Measurements from ENCODE around the gene SAXO2. TPM values are rescaled to one million over a fixed set of nuclear protein-coding genes. Genes with fewer than 3 reads are reported as not detected.
"Not testable (repeated sequence)": the region's sequence is repeated elsewhere in the genome, so short reads cannot be mapped to it uniquely, and the experiment has no call there.

The SAXO2 gene
- total RNA-seq, 1 experiment from 2014 or later = 2.5 TPM

DNA sequence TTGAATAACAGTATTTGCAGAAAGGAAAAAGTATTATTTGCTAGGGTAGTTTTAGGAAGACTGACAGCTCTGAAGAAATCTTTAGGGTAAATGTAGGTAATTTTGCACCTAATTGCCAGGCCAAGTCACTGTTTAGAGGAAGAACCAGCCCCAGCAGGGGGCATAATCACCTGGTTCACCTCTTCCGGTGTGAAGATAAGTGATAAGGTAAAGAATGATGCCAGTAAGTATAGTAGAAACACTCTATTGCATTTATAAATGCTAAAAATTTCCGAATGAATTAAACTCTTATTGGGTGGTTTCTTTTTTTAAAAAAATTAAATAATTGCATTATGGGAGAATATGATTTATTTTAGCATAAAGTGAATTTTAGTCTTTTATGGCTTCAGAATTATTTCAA lies 21.8 kb downstream of the SAXO2 start:
- DNase-seq (ENCODE audit: low spot score) = not testable (repeated sequence)

DNA sequence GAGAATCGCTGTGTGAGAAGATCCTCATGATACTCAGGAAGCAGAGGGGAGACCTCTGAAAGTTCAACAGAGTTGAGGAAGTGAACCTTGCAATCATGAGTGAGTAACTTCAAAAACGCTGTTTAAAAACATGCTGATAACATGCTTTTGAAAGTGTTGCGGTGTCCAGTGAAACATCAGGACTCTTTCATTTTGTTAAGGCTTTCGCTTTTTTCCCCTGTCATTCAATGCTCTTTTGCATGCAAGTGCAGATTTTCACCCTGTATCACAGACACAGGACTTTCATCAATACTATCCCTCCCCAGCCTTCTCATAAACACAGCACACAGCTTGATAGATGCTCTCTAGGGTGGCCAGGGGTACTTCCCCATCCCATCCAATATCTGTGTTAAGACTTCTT lies 23.9 kb downstream of the SAXO2 start:
- not testable (repeated sequence) for DNase-seq (ENCODE audit: low spot score)

DNA sequence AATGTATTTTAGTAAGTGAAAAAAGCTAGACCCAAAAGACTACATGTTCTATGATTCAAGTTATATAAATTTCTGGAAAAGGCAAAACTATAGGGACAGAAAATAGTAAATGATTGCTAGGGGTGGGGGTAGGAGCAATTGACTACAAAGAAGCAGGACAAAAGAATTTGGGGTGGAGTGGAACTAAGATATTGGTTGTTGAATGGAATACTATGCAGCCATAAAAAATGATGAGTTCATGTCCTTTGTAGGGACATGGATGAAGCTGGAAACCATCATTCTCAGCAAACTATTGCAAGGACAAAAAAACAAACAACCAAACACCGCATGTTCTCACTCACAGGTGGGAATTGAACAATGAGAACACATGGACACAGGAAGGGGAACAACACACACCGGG lies 25.6 kb downstream of the SAXO2 start:
- not testable (repeated sequence) for DNase-seq (ENCODE audit: low spot score)

DNA sequence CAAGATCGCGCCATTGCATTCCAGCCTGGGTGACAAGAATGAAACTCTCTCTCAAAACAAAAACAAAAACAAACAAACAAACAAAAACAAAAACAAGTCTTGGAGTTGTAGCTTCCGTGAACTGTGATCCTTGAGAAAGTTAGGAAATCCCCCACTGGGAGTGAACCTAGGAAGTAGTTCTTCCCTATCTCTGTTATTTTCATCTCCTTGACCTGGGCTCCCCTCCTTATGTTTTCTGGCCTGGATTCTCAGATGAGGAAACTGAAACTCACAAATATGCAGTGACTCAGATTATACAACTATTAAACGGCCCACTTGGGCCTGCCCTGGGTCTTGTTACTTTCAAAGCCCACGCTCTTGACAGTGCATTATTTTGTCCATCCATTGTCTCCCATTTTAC lies 29.7 kb downstream of the SAXO2 start:
- DNase-seq (ENCODE audit: low spot score) = no peak

DNA sequence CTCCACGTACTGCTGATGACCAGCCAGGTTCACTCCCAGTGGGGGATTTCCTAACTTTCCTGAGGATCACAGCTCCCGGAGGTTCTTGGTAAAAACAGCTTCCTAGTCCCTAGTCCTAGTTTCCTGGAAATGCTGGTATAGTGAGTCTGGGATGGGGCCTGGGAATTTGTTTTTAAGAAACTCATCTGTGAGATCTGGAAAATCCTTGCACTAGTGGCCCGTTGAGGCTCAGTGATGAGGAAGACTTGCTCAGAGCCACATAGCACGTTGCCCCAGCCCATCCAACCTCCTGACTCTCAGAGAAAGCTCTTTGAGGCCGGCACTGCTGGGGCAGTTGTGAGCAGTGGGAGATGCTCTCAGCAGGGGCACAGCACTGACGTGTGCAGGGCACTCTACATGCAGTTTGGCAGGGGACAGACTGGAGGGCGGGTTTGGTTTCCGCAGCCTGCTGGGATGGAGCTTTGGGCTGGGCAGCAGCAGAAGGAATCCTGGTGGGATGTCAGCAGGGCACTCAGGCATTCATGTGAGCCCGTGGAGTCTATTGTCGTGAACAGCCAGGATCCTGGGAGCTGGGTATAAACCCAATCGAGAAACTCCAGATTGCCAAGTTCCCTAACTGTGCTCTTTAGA lies 31.6 kb downstream of the SAXO2 start:
- DNase-seq (ENCODE audit: low spot score) = no peak

DNA sequence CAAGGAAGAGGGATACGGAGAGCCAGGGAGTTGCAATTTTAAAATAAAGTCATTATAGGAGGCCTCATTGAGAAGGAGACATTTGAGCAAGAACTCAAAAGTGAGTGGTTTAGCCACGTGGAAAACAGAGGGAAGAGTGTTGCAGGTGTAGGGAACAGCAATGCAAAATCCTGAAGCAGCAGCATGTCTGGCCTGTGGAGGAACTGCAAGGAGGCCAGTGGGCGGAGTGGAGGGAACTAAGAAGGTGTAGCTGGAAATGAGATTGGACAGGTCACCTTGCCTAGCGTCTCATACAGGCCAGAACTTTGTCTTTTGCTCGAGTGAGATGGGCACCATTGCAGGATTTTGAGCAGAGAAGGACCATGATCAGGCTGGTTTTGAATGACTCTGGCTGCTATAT lies 34.9 kb downstream of the SAXO2 start:
- DNase-seq (ENCODE audit: low spot score) = no peak

DNA sequence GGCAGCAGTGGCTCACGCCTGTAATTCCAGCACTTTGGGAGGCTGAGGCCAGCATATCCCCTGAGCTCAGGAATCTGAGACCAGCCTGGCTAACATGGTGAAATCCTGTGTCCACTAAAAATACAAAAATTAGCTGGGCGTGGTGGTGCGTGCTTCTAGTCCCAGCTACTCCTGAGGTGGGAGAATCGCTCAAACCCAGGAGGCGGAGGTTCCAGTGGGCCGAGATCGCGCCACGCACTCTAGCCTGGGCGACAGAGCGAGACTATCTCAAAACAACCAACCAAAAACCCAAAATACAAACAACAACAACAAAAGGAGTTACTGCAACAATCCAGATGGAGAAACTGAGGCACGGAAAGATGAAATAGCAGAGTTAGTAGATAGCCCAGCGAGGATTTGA lies 35.4 kb downstream of the SAXO2 start:
- DNase-seq (ENCODE audit: low spot score) = no peak

DNA sequence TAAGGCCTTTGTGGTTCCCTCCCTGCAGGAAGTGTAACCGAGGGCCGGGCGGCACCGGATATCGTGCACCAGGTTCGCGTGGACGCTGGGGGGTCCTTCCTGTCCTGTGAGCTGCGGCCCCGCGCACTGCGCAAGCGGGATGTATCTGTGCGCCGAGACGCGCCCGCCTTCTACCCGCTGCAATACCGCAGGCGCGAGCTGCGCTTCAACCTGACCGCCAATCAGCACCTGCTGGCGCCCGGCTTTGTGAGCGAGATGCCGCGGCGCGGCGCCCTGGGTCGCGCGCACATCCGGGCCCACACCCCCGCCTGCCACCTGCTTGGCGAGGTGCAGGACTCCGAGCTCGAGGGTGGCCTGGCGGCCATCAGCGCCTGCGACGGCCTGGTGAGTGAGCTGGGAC lies 35.9 kb downstream of the SAXO2 start:
- no peak for DNase-seq (ENCODE audit: low spot score)

DNA sequence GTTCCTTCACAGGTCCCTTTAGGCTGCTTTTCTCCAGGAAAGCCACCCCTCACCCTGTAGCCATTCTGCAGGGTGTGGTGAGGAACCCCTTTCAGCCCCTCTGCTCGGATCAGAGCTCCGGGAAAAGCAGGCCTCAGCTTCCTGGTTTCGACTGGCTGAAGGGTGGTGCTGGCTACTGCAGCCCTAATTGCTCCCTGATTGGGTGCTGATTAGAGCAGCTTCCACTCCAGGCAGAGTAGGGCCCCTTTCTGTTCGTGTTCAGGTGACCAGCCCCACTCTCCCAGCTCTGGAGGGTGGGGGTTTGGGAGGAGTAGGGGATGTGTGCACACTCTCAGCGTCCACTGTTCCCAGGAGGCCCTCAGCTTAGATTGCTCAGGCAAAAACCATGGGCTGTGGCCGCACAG lies 36.9 kb downstream of the SAXO2 start:
- DNase-seq (ENCODE audit: low spot score) = not testable (repeated sequence)

DNA sequence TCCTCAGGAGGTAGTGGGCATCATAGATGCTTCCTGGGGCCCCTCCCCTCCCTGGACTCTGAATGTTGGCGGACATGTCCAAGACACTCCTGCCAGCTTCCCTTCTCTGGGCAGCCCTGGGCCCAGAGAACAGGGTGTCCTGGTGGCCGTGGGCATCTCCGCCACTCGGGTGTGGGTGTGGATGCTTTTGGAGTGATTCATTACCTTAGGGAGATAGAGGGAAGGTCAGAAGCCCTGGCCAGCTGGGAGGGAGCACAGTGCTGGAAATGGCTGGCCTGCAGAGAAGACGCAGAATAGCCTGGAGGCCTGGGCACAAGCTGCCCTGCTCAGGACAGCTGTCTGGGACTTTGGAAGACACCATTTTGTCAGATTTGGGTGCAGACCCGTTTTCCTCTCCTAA lies 37.7 kb downstream of the SAXO2 start:
- peak; percentile 6 for DNase-seq (ENCODE audit: low spot score)

DNA sequence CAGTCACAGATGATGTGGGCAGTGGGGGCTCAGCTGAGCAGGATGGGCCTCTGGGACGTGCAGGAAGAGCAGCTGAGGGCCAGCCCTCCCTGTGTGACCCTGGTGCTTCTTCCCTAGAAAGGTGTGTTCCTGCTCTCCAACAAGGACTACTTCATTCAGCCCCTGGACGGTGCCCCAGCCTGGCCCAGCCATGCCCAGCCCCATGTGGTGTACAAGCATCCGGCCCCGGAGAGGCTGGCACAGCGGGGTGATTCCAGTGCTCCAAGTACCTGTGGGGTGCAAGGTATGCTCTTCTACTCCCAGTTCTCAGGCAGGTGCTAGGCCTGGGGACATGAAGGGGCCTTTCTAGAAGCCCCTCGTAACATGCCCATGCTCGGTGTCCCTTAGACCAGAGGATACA lies 38.3 kb downstream of the SAXO2 start:
- DNase-seq (ENCODE audit: low spot score) = no peak

DNA sequence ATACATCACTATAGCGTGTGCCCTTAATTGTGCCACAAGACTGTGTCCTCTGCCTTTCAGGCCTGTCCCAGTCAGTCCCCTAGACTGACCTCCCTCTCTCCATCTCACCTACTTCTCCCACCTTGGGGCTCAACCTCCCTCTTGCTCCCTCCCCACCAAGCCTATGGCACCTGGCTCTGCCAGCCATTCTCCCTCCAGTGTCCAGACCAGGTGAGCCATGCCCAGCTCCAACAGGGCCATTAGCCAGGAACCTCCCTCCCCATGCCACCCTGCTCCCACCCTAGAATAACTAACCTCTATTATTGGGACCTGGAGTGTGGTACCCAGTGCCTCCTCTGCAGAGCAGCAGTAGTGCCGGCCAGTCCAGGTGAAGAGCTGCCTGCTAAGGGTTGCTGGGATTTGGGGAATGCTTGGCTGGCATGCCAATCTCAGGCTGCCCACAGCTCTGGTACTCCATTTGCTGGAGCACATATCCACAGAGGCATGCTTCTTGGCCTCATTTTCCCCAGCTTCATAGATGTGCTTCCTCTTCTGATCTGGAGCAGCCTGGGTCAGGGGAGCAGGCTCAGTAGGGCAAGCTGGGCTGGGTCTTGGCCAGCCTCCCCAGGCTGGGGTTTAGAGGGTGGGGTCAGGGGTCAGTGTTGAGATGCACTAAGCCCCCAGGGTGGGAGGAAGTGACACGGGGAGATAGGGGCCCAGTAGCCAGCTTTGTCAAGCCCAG lies 38.8 kb downstream of the SAXO2 start:
- DNase-seq (ENCODE audit: low spot score) = no peak

DNA sequence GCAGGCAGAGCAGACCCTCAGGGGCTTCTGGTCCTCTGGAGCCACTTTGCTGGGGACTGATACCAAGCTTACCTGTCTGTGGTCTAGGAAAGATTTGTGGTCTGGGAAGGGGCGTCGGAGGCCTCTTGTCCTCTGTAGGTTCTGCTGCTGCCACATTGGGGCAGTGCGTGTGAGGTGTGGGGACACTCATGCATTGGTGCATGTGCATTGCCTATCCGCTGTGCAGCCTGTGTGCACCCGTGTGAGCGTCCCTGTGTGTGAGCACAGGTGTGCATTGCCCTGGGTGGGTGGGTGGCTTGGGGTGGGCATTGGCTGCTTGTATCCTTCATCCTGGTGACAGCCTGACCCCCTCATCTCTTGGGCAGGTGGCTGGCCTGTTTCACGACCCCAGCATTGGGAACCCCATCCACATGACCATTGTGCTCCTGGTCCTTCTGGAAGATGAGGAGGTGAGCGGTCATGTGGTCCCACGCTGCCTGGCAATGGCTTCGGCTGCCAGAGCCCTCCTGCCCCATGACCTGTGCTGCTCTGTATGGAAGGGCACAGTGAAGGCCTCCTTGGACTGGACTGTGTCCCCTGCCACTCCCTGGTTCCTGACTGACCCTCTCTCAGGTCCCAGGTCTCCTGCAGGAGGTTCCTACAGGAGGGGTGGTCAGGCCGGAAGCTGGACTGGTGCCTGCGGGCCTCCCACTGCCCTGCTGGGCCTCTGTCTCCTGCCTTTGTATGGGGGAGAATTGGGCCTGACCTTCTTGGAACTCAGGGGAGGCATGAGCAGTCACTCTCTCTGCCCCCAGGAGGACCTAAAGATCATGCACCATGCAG lies 41.5 kb downstream of the SAXO2 start:
- no peak for DNase-seq (ENCODE audit: low spot score)

DNA sequence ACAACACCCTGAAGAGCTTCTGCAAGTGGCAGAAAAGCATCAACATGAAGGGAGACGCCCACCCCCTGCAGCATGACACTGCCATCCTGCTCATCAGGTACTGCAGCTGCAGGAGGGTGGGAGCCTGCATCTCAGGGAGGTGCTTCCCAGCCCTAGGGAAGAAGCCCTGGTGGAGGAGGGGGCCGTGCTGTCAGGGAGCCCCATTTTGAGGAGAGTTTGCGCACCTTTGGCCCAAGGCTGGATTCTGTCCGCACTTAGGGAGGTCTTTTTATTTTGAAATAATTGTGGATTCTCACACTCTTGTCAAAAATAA lies 42.1 kb downstream of the SAXO2 start:
- no peak for DNase-seq (ENCODE audit: low spot score)

DNA sequence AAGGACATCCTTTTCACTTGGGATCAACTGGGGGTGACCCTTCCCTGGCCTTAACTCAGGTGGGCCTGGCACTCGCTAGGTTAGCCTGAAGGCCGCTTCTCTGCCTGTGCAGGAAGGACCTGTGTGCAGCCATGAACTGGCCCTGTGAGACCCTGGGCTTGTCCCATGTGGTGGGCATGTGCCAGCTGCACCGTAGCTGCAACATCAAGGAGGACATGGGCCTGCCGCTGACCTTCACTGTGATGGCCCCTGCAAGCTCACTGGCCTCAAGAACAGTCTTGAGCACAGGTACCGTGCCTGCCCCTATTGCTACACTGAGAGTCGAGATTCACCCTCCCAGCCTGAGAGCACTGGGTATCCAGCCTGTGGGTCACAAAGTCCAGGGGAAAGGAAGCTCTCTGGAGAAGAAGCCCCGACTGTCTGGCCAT lies 43.0 kb downstream of the SAXO2 start:
- no peak for DNase-seq (ENCODE audit: low spot score)

DNA sequence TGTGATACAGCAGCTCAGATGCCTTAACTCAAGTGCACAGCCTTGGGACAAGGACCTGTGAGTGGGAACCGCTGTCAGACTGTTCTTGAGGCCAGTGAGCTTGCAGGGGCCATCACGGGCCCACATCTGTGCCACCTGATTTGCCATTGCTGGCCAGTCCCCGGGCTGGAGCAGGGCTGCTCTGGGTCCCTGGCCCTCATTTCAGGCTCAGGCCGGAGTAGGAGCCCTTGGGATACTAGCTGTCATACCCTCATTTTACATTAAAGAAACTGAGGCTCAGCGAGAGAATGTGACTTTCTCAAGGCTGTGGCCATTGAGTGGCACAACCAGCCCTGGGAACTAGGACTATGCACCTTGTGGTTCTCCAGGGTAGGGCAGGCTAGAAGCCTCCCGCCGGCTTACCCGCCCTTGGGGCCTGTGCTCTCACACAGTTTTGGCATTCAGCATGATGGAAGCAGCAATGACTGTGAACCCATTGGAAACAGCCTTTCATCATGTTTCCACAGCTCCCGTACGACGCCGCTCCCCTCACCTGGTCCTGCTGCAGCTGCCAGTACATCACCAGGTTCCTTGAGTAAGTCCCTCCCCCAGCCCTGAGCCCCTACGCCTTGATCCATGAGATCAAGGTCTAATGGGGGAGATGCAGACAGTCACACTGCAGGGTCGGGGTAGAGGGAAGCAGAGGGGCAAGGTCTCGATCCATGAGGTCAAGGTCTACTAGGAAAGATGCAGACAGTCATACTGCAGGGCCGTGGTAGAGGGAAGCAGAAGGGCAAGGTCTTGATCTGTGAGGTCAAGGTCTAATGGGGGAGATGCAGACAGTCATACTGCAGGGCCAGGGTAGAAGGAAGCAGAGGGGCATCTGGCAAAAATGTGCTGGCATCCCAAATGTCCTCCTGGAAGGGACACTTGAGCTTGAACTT lies 44.4 kb downstream of the SAXO2 start:
- no peak for DNase-seq (ENCODE audit: low spot score)

DNA sequence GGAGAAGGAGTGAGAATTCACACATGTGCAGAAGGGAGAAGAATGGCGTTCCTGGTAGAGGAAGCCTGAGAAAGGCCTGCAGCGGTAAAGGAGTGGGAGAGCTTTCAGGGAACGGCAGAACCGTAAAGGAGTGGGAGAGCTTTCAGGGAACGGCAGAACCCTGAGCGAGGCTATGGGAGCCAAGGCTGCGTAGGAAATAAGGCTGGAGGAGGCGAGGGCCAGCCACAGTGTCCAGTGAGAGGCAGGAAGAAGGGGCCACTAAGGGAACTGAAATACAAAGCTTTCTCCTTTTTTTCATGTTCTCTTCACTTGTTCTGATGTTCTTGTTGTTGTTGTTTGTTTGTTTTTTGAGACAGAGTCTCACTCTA lies 45.1 kb downstream of the SAXO2 start:
- DNase-seq (ENCODE audit: low spot score) = no peak

DNA sequence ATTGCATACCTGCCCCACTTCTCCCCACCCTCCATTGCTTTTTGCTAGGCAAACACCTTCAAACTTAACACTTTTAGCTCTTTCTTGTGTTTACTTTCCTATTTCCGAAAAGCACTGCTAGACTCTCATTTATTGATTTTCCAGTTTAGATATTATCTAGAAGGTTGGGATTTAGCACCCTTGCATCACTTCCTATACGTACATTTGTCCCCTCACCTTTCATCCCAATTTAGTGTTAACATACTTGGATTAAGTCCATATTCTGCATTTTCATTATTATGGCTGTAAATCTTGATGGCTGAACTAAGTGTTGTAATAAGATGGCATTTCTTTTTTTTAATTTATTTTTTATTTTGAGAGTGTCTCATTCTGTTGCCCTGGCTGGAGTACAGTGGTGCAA lies 47.2 kb downstream of the SAXO2 start:
- DNase-seq (ENCODE audit: low spot score) = no peak

DNA sequence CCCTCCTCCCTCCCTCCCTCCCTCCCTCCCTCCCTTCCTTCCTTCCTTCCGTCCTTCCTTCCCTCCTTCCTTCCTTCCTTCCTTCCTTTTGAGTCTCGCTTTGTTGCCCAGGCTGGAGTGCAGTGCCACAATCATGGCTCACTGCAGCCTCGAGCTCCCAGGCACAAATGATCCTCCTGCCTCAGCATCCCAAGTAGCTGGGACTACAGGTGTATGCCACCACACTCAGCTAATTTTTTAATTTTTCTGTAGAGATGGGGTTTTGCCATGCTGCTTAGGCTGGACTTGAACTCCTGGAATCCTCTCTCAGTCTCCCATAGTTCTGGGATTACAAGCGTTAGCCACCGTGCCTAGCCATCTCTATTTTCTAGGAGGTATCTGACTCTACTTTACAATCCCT lies 48.7 kb downstream of the SAXO2 start:
- not testable (repeated sequence) for DNase-seq (ENCODE audit: low spot score)

DNA sequence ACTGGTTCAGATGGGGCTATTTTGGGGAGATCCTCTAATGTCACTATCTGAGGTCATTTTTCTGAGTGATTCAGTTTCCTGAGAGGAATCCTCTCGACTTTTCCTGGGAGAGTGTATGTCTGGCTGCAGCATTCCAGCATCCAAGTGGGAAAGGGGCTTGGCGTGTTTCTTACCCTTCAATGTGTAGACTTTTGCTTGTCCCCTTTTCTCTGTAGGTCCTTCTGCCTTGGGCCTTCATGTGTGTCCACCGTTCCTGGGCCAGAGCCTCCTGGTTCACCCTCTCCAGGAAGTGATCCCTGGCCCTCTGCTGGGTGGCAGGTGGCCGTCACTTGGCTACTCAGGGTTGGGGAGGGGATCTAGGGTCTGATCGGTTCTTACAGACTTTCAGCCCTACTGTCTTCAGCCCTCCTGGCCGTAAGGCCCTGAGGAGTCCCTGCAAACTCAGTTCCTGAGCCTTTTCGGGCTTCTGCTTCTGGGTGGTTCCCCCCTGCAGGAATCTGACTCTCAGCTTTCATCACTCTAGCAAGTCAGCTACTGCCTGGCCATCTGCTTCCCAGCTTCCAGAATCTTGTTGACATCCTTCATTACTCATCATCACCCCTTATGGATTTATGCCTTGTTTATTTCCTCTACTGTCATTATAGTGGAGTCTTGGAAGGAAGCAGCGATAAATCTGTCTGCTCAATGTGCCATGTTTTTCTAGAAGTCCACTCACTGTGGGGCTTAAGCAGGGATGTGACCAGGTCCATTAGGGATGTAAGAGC lies 50.1 kb downstream of the SAXO2 start:
- DNase-seq (ENCODE audit: low spot score) = peak; percentile 21

DNA sequence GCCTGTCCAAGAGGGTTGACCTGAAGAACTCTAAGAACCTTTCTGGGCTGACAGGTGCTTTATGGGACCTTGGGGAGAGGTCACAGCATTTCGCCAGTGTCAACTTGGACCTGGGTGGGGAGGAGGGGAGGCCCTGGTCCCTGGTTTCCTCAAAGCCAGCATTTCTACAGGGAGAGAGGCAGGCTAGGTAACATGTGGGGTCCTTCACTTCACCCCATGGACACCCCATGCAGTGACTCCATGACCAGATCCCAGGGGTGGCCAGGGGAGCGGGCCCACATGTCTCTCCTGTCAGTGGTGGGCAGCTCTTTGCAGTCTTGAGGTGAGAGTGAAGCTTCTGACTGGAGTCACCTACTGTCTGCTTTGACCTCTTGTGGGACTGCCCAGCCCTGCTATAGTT lies 50.8 kb downstream of the SAXO2 start:
- DNase-seq (ENCODE audit: low spot score) = no peak
